ENCODE measurements around the gene MACIR.
"Not testable (repeated sequence)": the region's sequence is repeated elsewhere in the genome, so short reads cannot be mapped to it uniquely, and the experiment has no call there.

Gene MACIR

GRCh38 chr5:103217101-103217500 is 41.5 kb upstream of the MACIR start:
- no peak overlapping the region for H3K4me3 ChIP-seq (ENCODE audit: low read depth, low read length)
- no peak for TF ChIP-seq CTCF (conservative IDR thresholded peaks at IDR 0.05; ENCODE audit: low read depth, low read length)
- peak; percentile 56 for DNase-seq (ENCODE audit: low read depth)

DNA sequence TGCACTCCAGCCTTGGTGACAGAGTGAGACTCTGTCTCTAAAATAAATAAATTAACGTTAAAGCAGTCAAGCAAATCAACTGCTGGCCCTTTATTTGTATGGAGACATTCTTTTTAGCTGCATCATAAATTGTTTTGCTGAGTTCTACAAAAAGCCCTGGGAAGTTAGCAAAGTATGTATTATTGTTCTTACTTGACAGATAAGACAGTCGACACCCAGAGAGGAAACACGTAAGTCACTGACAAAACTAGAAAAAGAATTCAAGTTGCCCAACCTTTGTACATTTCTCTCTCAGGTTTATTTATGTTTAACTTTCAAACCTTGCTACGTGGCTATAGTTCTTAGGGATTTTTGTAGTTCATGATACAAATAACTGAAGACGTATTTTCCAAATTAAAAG is 40.4 kb upstream of the MACIR start:
- peak; percentile 99 for DNase-seq (ENCODE audit: low read depth)
- no peak for TF ChIP-seq CTCF (conservative IDR thresholded peaks at IDR 0.05; ENCODE audit: low read depth, low read length)
- no peak overlapping the region for H3K4me3 ChIP-seq (ENCODE audit: low read depth, low read length)

DNA sequence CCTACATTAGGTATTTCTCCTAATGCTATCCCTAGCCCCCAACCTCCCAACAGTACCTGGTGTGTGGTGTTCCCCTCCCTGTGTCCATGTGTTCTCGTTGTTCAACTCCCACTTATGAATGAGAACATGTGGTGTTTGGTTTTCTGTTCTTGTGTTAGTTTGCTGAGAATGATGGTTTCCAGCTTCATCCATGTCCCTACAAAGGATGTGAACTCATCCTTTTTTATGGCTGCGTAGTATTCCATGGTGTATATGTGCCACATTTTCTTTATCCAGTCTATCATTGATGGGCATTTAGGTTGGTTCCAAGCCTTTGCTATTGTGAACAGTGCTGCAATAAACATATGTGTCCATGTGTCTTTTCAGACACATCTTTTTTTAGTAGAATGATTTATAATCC is 39.5 kb upstream of the MACIR start:
- not testable (repeated sequence) for H3K4me3 ChIP-seq (ENCODE audit: low read depth, low read length); DNase-seq (ENCODE audit: low read depth)

DNA sequence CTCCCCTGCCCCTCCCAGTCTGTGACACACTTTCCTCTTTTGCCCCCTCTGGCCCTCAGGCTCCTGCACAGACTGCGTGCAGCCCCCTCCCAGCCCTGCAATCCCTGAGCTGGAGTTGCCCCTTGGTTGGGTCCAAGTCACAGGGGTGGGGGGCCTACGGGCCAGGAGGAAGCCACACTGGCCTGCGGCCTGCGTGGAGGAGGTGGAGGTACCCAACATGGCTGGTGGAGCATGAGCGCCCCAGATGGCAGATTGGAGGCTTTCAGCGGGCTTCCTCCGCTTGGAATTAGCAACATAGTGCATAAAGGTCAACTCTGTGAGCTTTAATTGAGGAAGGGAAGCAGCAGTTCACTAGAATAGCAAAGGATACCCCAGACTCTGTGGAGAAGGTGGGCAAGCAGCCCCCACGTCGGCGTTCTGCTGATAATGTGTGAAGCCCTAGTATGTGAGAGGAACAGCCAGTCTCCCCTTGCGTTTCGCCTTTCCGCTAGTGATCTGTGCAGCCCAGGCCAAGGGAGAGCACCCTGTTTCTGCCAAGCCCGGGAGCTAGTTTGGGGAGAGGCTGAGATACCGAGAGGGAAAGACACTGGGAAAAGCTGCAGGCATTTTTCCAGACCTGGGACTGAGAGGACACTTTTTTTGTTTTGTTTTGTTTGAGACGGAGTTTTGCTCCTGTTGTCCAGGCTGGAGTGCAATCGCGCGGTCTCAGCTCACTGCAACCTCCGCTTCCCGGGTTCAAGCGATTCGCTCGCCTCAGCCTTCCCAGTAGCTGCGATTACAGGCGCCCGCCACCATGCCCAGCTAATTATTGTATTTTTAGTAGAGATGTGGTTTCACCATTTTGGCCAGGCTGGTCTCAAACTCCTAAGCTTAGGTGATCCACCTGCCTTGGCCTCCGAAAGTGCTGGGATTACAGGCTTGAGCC is 35.3 kb upstream of the MACIR start:
- no peak overlapping the region for H3K4me3 ChIP-seq (ENCODE audit: low read depth, low read length)
- DNase-seq (ENCODE audit: low read depth): no peak
- TF ChIP-seq CTCF (conservative IDR thresholded peaks at IDR 0.05; ENCODE audit: low read depth, low read length): no peak

DNA sequence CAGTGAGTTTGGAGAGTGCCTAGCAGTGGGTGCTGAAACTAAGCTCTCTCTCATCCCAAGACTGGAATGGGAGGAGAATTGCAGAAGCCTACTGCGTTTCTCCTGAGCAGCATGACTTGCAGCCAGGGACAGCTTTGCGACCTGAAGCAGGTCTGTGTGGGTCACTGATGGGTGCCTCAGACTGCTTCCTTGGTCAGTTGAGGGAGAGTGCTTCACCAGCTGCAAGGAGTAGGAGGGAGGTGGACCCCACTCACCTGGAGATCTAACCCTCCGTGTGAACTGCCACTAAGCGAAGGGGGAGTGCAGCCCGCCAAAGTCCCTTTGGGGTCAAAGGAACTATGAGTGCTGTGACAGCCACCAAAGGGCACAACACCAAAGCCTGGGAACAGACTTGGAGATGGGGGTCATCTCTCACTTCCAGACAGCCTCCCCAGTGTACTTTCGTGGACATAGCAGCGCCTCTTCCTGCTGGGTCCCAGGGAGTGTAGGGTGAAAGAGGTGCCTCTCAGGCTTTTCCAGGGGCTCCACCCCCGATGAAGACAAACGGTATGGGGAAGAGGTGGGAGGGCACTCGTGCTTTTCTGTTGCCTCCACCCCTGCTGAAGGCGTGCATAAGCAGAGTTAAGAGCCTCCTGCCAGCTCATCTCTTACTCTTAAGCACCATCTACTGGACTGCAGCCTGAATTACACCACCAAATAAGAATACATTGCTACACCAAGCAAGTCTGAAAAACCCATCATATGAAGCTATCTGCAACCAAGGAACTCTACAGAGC is 34.3 kb upstream of the MACIR start:
- peak; percentile 94 for DNase-seq (ENCODE audit: low read depth)
- peak overlapping the region; percentile 12 for H3K4me3 ChIP-seq (ENCODE audit: low read depth, low read length)
- TF ChIP-seq CTCF (conservative IDR thresholded peaks at IDR 0.05; ENCODE audit: low read depth, low read length): peak; percentile 80

GRCh38 chr5:103224894-103225246 is 33.7 kb upstream of the MACIR start:
- H3K4me3 ChIP-seq (ENCODE audit: low read depth, low read length): no peak overlapping the region
- no peak for TF ChIP-seq CTCF (conservative IDR thresholded peaks at IDR 0.05; ENCODE audit: low read depth, low read length)
- no peak for DNase-seq (ENCODE audit: low read depth)

- TF ChIP-seq CTCF (conservative IDR thresholded peaks at IDR 0.05; ENCODE audit: low read depth, low read length): no peak
- DNase-seq (ENCODE audit: low read depth): peak; percentile 33
- no peak overlapping the region for H3K4me3 ChIP-seq (ENCODE audit: low read depth, low read length)
Measured at GRCh38 chr5:103228061-103228460, 30.5 kb upstream of the MACIR start.
